KMS-11 (cell line): Measurements from ENCODE around the gene HSD17B2.

Experiments used
- H2AFZ ChIP-seq: fragments of 200-600 bp; sonication (generic); 2 replicates; pipeline ENCODE4 v1.6.1; 2016; ENCODE audit warnings: antibody characterized with exemption, mixed run types, low read depth
- H3K27ac ChIP-seq: fragments of 200-600 bp; sonication (generic); 2 replicates; pipeline ENCODE4 v1.6.1; 2016; ENCODE audit warnings: mild to moderate bottlenecking, mixed run types
- H3K27me3 ChIP-seq: fragments of 200-600 bp; sonication (generic); 2 replicates; pipeline ENCODE4 v1.6.1; 2017; ENCODE audit warnings: mild to moderate bottlenecking, low read depth, mixed run types, moderate library complexity; ENCODE audit not compliant: insufficient read depth
- H3K36me3 ChIP-seq: fragments of 200-600 bp; sonication (generic); 2 replicates; pipeline ENCODE4 v1.6.1; 2017; ENCODE audit warnings: mild to moderate bottlenecking, mixed run types; ENCODE audit not compliant: insufficient read depth
- H3K4me1 ChIP-seq: fragments of 200-600 bp; sonication (generic); 2 replicates; pipeline ENCODE4 v1.6.1; 2016; ENCODE audit warnings: mild to moderate bottlenecking, low read depth, mixed run types; ENCODE audit not compliant: poor library complexity, severe bottlenecking
- H3K4me2 ChIP-seq: fragments of 200-600 bp; sonication (generic); 2 replicates; pipeline ENCODE4 v1.7.0; 2016; ENCODE audit warnings: mild to moderate bottlenecking, mixed run types
- H3K4me3 ChIP-seq: fragments of 200-600 bp; sonication (generic); IDR thresholded peaks from 2 replicates; pipeline ENCODE4 v1.6.1; 2017; ENCODE audit warnings: low read depth, low read length, mixed read lengths; ENCODE audit not compliant: insufficient read depth
- H3K79me2 ChIP-seq: fragments of 200-600 bp; sonication (generic); 2 replicates; pipeline ENCODE4 v1.6.1; 2016; ENCODE audit warnings: low read depth, mixed run types; ENCODE audit not compliant: insufficient read depth
- H3K9ac ChIP-seq: fragments of 200-600 bp; sonication (generic); 2 replicates; pipeline ENCODE4 v1.6.1; 2016; ENCODE audit warnings: mild to moderate bottlenecking, mixed run types
- H4K20me1 ChIP-seq: fragments of 200-600 bp; sonication (generic); 2 replicates; pipeline ENCODE4 v1.6.1; 2016; ENCODE audit warnings: mild to moderate bottlenecking, mixed run types; ENCODE audit not compliant: insufficient read depth
- CTCF ChIP-seq: fragments of 200-600 bp; sonication (generic); conservative IDR thresholded peaks from 2 replicates; pipeline ENCODE4 v1.6.1; 2017; ENCODE audit warnings: low read depth, mild to moderate bottlenecking, antibody characterized with exemption, low read length, moderate library complexity, mixed read lengths

Gene HSD17B2

GRCh38 chr16:82034981-82035612 is at the start of gene HSD17B2:
Gene HSD17B2 (plus strand): TSS chr16:82035253. CDS start chr16:82035425, 172 bp downstream.
- Histone ChIP-seq H3K4me1 (no peaks in the 10 kb centered on the region), H2AFZ (no peak within 1 kb of the TSS), H3K27me3 (no peaks in the 10 kb centered on the region), H4K20me1 (no peaks in the 10 kb centered on the region), H3K9ac (no peak within 1 kb of the TSS), H3K79me2 (no peaks in the 10 kb centered on the region), H3K4me2 (no peak within 1 kb of the TSS), H3K4me3 (no peak within 1 kb of the TSS), H3K27ac (no peak within 1 kb of the TSS), H3K36me3 (no peaks in the 10 kb centered on the region)
- TF ChIP-seq CTCF, result no peak

- H3K27me3 ChIP-seq, result no peaks in the 10 kb centered on the region
- H3K79me2 ChIP-seq, result no peaks in the 10 kb centered on the region
- H3K27ac ChIP-seq, result no peak overlapping the region
- H3K4me2 ChIP-seq, result no peak overlapping the region
- no peak overlapping the region for H2AFZ ChIP-seq
- no peaks in the 10 kb centered on the region for H3K36me3 ChIP-seq
- no peak overlapping the region for H3K4me3 ChIP-seq
- TF ChIP-seq CTCF, result no peak
- no peaks in the 10 kb centered on the region for H3K4me1 ChIP-seq
- no peak overlapping the region for H3K9ac ChIP-seq
- H4K20me1 ChIP-seq, result no peaks in the 10 kb centered on the region
These were observed 47.9 kb upstream of the HSD17B2 start for GRCh38 chr16:81987121-81987520.

GRCh38 chr16:81987706-81988105 is 47.3 kb upstream of the HSD17B2 start:
- no peak overlapping the region for H2AFZ ChIP-seq
- H4K20me1 ChIP-seq, result no peaks in the 10 kb centered on the region
- H3K9ac ChIP-seq, result no peak overlapping the region
- no peak overlapping the region for H3K4me3 ChIP-seq
- no peaks in the 10 kb centered on the region for H3K4me1 ChIP-seq
- H3K36me3 ChIP-seq, result no peaks in the 10 kb centered on the region
- H3K79me2 ChIP-seq, result no peaks in the 10 kb centered on the region
- TF ChIP-seq CTCF, result no peak
- H3K4me2 ChIP-seq, result no peak overlapping the region
- H3K27ac ChIP-seq, result no peak overlapping the region
- no peaks in the 10 kb centered on the region for H3K27me3 ChIP-seq

- no peak overlapping the region for H2AFZ ChIP-seq
- no peak overlapping the region for H3K4me3 ChIP-seq
- no peak for TF ChIP-seq CTCF
- no peak overlapping the region for H3K9ac ChIP-seq
- no peaks in the 10 kb centered on the region for H3K36me3 ChIP-seq
- no peak overlapping the region for H3K4me2 ChIP-seq
- H4K20me1 ChIP-seq, result no peaks in the 10 kb centered on the region
- H3K79me2 ChIP-seq, result no peaks in the 10 kb centered on the region
- no peak overlapping the region for H3K27ac ChIP-seq
- H3K4me1 ChIP-seq, result no peaks in the 10 kb centered on the region
- no peaks in the 10 kb centered on the region for H3K27me3 ChIP-seq
These were observed 42.2 kb upstream of the HSD17B2 start for GRCh38 chr16:81992859-81993258.
